Measurements from ENCODE around the gene PCNA.

DNA sequence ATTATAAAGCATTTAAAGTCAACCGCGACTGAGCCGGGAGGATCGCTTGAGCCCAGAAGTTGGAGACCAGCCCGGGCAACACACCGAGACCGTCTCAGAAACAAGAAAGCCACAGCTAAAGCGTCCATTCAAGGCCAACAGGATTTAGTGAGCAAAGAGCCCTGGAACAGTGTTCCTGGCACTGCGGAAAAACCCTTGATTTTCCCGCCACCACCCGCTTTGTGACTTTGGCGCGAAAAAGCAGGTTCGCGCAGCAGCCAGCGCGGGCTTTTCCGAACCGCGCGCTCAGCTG, 669 bp downstream of the PCNA start:
- TF ChIP-seq EZH2 (IDR thresholded peaks at IDR 0.05; ENCODE audit: borderline replicate concordance, insufficient read depth, low read depth, low read length, poor library complexity, severe bottlenecking): no peak
- TF ChIP-seq, protein P1, sequence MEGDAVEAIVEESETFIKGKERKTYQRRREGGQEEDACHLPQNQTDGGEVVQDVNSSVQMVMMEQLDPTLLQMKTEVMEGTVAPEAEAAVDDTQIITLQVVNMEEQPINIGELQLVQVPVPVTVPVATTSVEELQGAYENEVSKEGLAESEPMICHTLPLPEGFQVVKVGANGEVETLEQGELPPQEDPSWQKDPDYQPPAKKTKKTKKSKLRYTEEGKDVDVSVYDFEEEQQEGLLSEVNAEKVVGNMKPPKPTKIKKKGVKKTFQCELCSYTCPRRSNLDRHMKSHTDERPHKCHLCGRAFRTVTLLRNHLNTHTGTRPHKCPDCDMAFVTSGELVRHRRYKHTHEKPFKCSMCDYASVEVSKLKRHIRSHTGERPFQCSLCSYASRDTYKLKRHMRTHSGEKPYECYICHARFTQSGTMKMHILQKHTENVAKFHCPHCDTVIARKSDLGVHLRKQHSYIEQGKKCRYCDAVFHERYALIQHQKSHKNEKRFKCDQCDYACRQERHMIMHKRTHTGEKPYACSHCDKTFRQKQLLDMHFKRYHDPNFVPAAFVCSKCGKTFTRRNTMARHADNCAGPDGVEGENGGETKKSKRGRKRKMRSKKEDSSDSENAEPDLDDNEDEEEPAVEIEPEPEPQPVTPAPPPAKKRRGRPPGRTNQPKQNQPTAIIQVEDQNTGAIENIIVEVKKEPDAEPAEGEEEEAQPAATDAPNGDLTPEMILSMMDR (IDR thresholded peaks at IDR 0.05): no peak

All from B cell (primary cell).